AG09309 (cell line): ENCODE data around the gene SALL2.

ENCODE experiments used
- DNase-seq: peaks from one replicate; pipeline ENCODE4 v3.0.0-alpha.2; 2010; ENCODE audit warnings: low read depth
- H3K4me3 ChIP-seq: 2 replicates; pipeline ENCODE4 v1.5.1; 2011; ENCODE audit warnings: mild to moderate bottlenecking, low read depth, low read length, moderate library complexity; ENCODE audit not compliant: control insufficient read depth
- CTCF ChIP-seq: IDR thresholded peaks from 2 replicates; pipeline ENCODE4 v1.5.1; 2011; ENCODE audit warnings: mild to moderate bottlenecking, low read depth, low read length, inconsistent platforms; ENCODE audit not compliant: insufficient read depth, control insufficient read depth; ENCODE audit errors: missing control alignments

SALL2 gene

GRCh38 chr14:21525962-21526671, at the start of gene SALL2:
SALL2 (minus strand) TSS chr14:21526346; CDS start chr14:21526127, 219 bp downstream.
- TF ChIP-seq CTCF = no peak
- peak within 1 kb of the TSS; percentile 81 for H3K4me3 ChIP-seq
- DNase-seq = no peak

GRCh38 chr14:21575661-21576060, 49.5 kb upstream of the SALL2 start:
- no peak overlapping the region for H3K4me3 ChIP-seq
- no peak for TF ChIP-seq CTCF
- no peak for DNase-seq

- DNase-seq = no peak
- TF ChIP-seq CTCF = no peak
- H3K4me3 ChIP-seq = no peak overlapping the region
Measured at GRCh38 chr14:21572604-21573003, 46.5 kb upstream of the SALL2 start.

GRCh38 chr14:21558703-21559170, 32.6 kb upstream of the SALL2 start:
- DNase-seq = no peak
- no peak for TF ChIP-seq CTCF
- no peak overlapping the region for H3K4me3 ChIP-seq

GRCh38 chr14:21557084-21557901, 31.1 kb upstream of the SALL2 start:
- DNase-seq = peak; percentile 55
- H3K4me3 ChIP-seq = peak overlapping the region; percentile 29
- TF ChIP-seq CTCF = peak; percentile 64

- DNase-seq = no peak
- no peak for TF ChIP-seq CTCF
- H3K4me3 ChIP-seq = no peak overlapping the region
Measured at GRCh38 chr14:21556378-21557083, 30.4 kb upstream of the SALL2 start.
